B cell (primary cell): Measurements from ENCODE around the gene TRIM62. TPM values are rescaled to one million over a fixed set of nuclear protein-coding genes. Genes with fewer than 3 reads are reported as not detected.

Source experiments
- ATAC-seq: fragments of 200-7000 bp; cut with Tn5 transposase; one replicate; pipeline ENCODE4 v1.10.0; 2021; ENCODE audit warnings: low read depth, mild to moderate bottlenecking, moderate number of reproducible peaks, moderate library complexity
- CTCF ChIA-PET: fragments of 350-600 bp; sonication (Branson Sonifier 250); formaldehyde crosslinking; loops from one replicate; lab custom pipeline; 2021; ENCODE audit warnings: antibody characterized with exemption, inconsistent platforms; lab: Charles Lee
- POLR2A ChIA-PET: fragments of 350-600 bp; sonication (Branson Sonifier 250); formaldehyde crosslinking; loops from one replicate; lab custom pipeline; 2021; ENCODE audit warnings: antibody characterized with exemption; lab: Charles Lee
- DNase-seq: peaks from one replicate; pipeline ENCODE4 v3.0.0; 2013
- H2AFZ ChIP-seq: 2 replicates; pipeline ENCODE4 v1.6.1; 2012; ENCODE audit warnings: mild to moderate bottlenecking, low read depth, low read length; ENCODE audit not compliant: insufficient read depth, poor library complexity, severe bottlenecking
- H3K27ac ChIP-seq, 2 donors: 1 replicate in 1 of 2; 2 replicates in 1 of 2; pipeline ENCODE4 v1.5.1; 2012 to 2013; ENCODE audit warnings: low read length in 2 of 2, mild to moderate bottlenecking in 2 of 2, moderate library complexity in 1 of 2
- H3K27me3 ChIP-seq, 4 experiments: fragments of 200-600 bp in 1 of 4; sonication (generic) in 1 of 4; replicated peaks in 1 of 4; 1 replicate in 2 of 4; 2 replicates in 2 of 4; pipeline versions ENCODE4 v1.6.1 to v1.7.0; 2013 to 2016; ENCODE audit warnings: low read length in 3 of 4, mild to moderate bottlenecking in 2 of 4, mixed read lengths in 1 of 4, moderate library complexity in 1 of 4; ENCODE audit not compliant: insufficient read depth in 4 of 4, control insufficient read depth in 3 of 4; ENCODE audit errors: control extremely low read depth in 1 of 4
- H3K36me3 ChIP-seq, 2 experiments: replicated peaks in 1 of 2; 1 replicate in 1 of 2; 2 replicates in 1 of 2; pipeline versions ENCODE4 v1.6.1 to v1.7.1; 2013; ENCODE audit warnings: low read length in 1 of 2; ENCODE audit not compliant: insufficient read depth in 2 of 2, control insufficient read depth in 1 of 2; ENCODE audit errors: control extremely low read depth in 1 of 2, extremely low read depth in 1 of 2
- H3K4me1 ChIP-seq, 2 donors: fragments of 200-600 bp in 1 of 2; sonication (generic) in 1 of 2; 1 replicate in 1 of 2; 2 replicates in 1 of 2; pipeline versions ENCODE4 v1.5.1 to v1.6.1; 2013 to 2017; ENCODE audit warnings: low read length in 2 of 2; ENCODE audit not compliant: control insufficient read depth in 2 of 2, insufficient read depth in 2 of 2
- H3K4me2 ChIP-seq: replicated peaks from 2 replicates; pipeline ENCODE3; 2012; ENCODE audit warnings: mild to moderate bottlenecking, low read depth, low read length; ENCODE audit not compliant: poor library complexity, severe bottlenecking
- H3K4me3 ChIP-seq, 5 experiments: fragments of 200-600 bp in 1 of 5; sonication (generic) in 1 of 5; 1 replicate in 3 of 5; 2 replicates in 2 of 5; pipeline versions ENCODE4 v1.5.1 to v1.7.0; 2011 to 2016; ENCODE audit warnings: low read length in 4 of 5, mild to moderate bottlenecking in 4 of 5, low read depth in 2 of 5, control low read depth in 1 of 5, moderate library complexity in 1 of 5; ENCODE audit not compliant: insufficient read depth in 1 of 5; ENCODE audit errors: control extremely low read depth in 1 of 5, extremely low read depth in 1 of 5
- H3K79me2 ChIP-seq: fragments of 200-600 bp; sonication (generic); one replicate; pipeline ENCODE4 v1.6.0; 2016; ENCODE audit warnings: low read length; ENCODE audit not compliant: control insufficient read depth, insufficient read depth
- H3K9ac ChIP-seq: fragments of 200-600 bp; sonication (generic); 2 replicates; pipeline ENCODE4 v1.6.1; 2017; ENCODE audit warnings: mild to moderate bottlenecking, low read length, moderate library complexity
- H3K9me3 ChIP-seq, 3 donors: one replicate each; pipeline versions ENCODE4 v1.6.1 to v1.7.1; 2013; ENCODE audit warnings: low read length in 2 of 3; ENCODE audit not compliant: control insufficient read depth in 2 of 3, insufficient read depth in 1 of 3; ENCODE audit errors: control extremely low read depth in 1 of 3
- H4K20me1 ChIP-seq: 2 replicates; pipeline ENCODE4 v1.6.0; 2012; ENCODE audit warnings: mild to moderate bottlenecking, low read length; ENCODE audit not compliant: insufficient read depth, control insufficient read depth, poor library complexity, severe bottlenecking
- H3K27ac Mint-ChIP-seq: one replicate; pipeline ENCODE4 v1.8.0; 2021; ENCODE audit warnings: mixed read lengths
- H3K27me3 Mint-ChIP-seq: one replicate; pipeline ENCODE4 v1.8.0; 2021; ENCODE audit warnings: mixed read lengths
- H3K4me1 Mint-ChIP-seq: one replicate; pipeline ENCODE4 v1.8.0; 2021; ENCODE audit warnings: mixed read lengths
- H3K4me3 Mint-ChIP-seq: one replicate; pipeline ENCODE4 v1.8.0; 2021; ENCODE audit warnings: mixed read lengths
- H3K9me3 Mint-ChIP-seq: one replicate; pipeline ENCODE4 v1.8.0; 2022; ENCODE audit warnings: mixed read lengths; ENCODE audit not compliant: insufficient read depth
- EZH2 ChIP-seq: IDR thresholded peaks from 2 replicates; pipeline ENCODE4 v1.6.1; 2012; ENCODE audit warnings: borderline replicate concordance, low read depth, mild to moderate bottlenecking, moderate library complexity, low read length; ENCODE audit not compliant: insufficient read depth, poor library complexity, severe bottlenecking
- WGBS: methylation state at CpG from one replicate; pipeline ENCODE4 v1.1.5; 2013; ENCODE audit warnings: missing lambda C conversion rate; ENCODE audit not compliant: insufficient coverage; 5-methylcytosine and 5-hydroxymethylcytosine counted together
- intact Hi-C: fragments of 100-400 bp; cut with micrococcal nuclease; formaldehyde crosslinking; loops from one replicate; pipeline ENCODE4 v1.10.0; 2022
- polyA plus RNA-seq: library from polyadenylated mRNA; depleted of rRNA; stranded (reverse); fragments of >200 nt; gene quantifications from 2 replicates; pipeline ENCODE4 v1.2.3, GENCODE V29; 2012
- total RNA-seq, 2 donors: library from RNA; stranded (reverse); fragments of 120-200 nt in 1 of 2; gene quantifications; 1 replicate in 1 of 2; 2 replicates in 1 of 2; pipeline versions ENCODE4 v1.2.3 to v1.2.4, GENCODE V29; 2013 to 2022
- TF ChIP-seq, protein P1 (sequence below): fragments of 200-600 bp; IDR thresholded peaks from one replicate; pipeline ENCODE4 v1.8.0; 2022; ENCODE audit warnings: antibody characterized with exemption, mild to moderate bottlenecking

The TRIM62 gene
- total and polyA plus RNA-seq, 2 donors (not counting 1 experiment from before 2014, with no cell fraction given) = 10.7 to 24.1 TPM

DNA sequence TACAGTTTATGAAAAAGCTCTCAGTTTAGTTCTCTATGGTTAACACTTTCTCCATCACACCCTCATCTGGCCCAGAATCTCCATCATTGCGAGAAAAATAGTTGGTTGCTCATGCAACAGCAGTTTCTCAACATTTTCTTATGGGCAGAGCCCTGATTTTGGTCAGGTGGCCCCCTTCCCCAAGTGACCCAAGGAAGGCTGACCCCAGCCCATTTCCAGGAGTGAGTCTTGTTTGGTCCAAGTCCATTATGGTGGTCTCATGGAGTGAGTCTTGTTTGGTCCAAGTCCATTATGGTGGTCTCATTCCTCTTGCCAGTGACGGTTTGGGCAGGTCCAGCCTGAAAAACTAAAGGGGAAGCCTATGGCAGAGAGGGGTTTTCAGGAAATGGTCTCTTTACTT is 1.5 kb upstream of the TRIM62 start:
- Histone ChIP-seq H3K27ac (no peak overlapping the region), H3K36me3 (no peaks in the 10 kb centered on the region), H3K4me3 (no peak overlapping the region), H4K20me1 (peaks cover 7% of the 10 kb centered on the region), H3K4me1 (peaks cover 12 to 17% of the 10 kb centered on the region in 2 donors), H3K27me3 (peaks cover 0 to 14% (median 8%) of the 10 kb centered on the region in 4 experiments), H3K9me3 (no peaks in the 10 kb centered on the region), H3K4me2 (no peak overlapping the region), H3K79me2 (no peaks in the 10 kb centered on the region), H3K9ac (no peak overlapping the region), H2AFZ (no peak overlapping the region)
- TF ChIP-seq, protein P1, sequence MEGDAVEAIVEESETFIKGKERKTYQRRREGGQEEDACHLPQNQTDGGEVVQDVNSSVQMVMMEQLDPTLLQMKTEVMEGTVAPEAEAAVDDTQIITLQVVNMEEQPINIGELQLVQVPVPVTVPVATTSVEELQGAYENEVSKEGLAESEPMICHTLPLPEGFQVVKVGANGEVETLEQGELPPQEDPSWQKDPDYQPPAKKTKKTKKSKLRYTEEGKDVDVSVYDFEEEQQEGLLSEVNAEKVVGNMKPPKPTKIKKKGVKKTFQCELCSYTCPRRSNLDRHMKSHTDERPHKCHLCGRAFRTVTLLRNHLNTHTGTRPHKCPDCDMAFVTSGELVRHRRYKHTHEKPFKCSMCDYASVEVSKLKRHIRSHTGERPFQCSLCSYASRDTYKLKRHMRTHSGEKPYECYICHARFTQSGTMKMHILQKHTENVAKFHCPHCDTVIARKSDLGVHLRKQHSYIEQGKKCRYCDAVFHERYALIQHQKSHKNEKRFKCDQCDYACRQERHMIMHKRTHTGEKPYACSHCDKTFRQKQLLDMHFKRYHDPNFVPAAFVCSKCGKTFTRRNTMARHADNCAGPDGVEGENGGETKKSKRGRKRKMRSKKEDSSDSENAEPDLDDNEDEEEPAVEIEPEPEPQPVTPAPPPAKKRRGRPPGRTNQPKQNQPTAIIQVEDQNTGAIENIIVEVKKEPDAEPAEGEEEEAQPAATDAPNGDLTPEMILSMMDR = no peak
- no peak for TF ChIP-seq EZH2
- Mint-ChIP-seq H3K9me3 (peaks cover 2% of the 10 kb centered on the region), H3K27ac (no peak overlapping the region), H3K4me3 (peak overlapping the region; percentile 63), H3K4me1 (peaks cover 17% of the 10 kb centered on the region), H3K27me3 (peaks cover 31% of the 10 kb centered on the region)
- CTCF ChIA-PET = interaction anchor here (5.0 kb wide), 1 partner anchor 56 kb away, joined by 32 read pairs; no protein-coding TSS in a partner anchor
- WGBS = 85% methylated on average over 2 of the region's 2 CpGs
- DNase-seq = no peak
- intact Hi-C loops = loop anchor here (5.0 kb wide), 4 partner anchors 74 to 531 kb away; partner anchors contain the start of genes AK2, RBBP4, RNF19B and ZBTB8OS
- POLR2A ChIA-PET = no interaction called here
- no peak for ATAC-seq

DNA sequence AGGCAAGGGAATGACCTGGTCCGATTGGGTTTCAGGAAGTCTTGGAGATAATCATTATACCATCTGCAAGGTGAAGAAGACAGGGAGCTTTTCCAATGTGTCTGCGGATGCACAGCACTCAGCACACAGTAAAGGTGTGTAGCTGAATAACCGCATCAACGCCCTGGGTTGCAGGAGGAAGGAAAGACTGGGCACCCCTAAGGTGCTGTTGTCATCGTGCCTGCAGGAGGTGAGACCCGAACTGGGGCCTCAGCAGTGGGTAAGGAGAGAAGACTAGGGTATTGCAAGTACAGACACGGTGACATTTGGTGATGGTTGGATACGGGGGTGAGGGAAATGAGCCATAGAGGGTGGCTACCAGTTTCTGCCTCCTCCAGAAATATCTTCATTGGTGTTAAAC is 1.1 kb upstream of the TRIM62 start:
- Mint-ChIP-seq H3K4me1 (peaks cover 17% of the 10 kb centered on the region), H3K27me3 (peaks cover 31% of the 10 kb centered on the region), H3K4me3 (peak overlapping the region; percentile 63), H3K27ac (no peak overlapping the region), H3K9me3 (peaks cover 2% of the 10 kb centered on the region)
- Histone ChIP-seq H2AFZ (no peak overlapping the region), H3K27ac (no peak overlapping the region), H3K36me3 (no peaks in the 10 kb centered on the region), H3K4me2 (peak overlapping the region; percentile 99), H4K20me1 (peaks cover 7% of the 10 kb centered on the region), H3K4me3 (no peak overlapping the region), H3K79me2 (no peaks in the 10 kb centered on the region), H3K4me1 (peaks cover 12 to 17% of the 10 kb centered on the region in 2 donors), H3K27me3 (peaks cover 0 to 14% (median 8%) of the 10 kb centered on the region in 4 experiments), H3K9ac (no peak overlapping the region), H3K9me3 (no peaks in the 10 kb centered on the region)
- no peak for ATAC-seq
- ChIA-PET POLR2A (no interaction called here), CTCF (interaction anchor here (0.6 to 5.0 kb wide), 3 partner anchors 11 to 113 kb away, joined by 4 to 32 read pairs (median 9); no protein-coding TSS in a partner anchor)
- TF ChIP-seq EZH2 = no peak
- TF ChIP-seq, protein P1 = no peak
- WGBS = 62% methylated on average over 7 of the region's 8 CpGs
- intact Hi-C loops = loop anchor here (1.0 to 5.0 kb wide), 6 partner anchors 74 to 531 kb away; partner anchors contain the start of genes AK2, AZIN2, RBBP4 and RNF19B
- no peak for DNase-seq
